ENCODE data around the gene GSTO1.

DNA sequence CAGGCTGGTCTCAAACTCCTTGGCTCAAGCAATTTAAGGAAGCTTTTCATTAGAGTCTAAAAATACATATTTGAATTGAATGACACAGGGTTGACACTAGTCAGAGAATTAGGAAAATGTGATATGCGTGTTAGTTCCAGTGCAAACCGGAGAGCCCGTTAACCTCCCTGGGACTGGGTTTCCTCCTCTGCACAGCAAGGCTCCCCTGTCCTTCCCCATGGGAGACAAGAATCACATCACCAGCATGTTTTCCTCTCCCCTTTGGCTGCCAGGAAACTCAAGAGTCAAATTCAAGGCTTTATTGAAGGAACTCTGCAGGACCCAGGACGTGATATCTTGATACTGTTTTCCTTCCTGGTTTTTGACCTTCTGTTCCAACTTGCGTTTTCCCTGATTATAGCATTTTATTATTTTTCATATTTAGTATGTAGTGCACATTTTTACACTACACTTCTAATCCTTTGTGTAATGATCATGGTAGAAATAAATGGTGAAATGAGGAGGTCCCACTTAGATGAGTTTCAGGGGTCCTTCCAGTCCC is 39.2 kb downstream of the GSTO1 start:
- no peak for TF ChIP-seq GATA3 (IDR thresholded peaks at IDR 0.05; ENCODE audit: low read depth, low read length)
- TF ChIP-seq GATA2 (IDR thresholded peaks at IDR 0.05; ENCODE audit: low read depth, low read length), result no peak
